Measurements from ENCODE around the gene C6.

The C6 gene

GRCh38 chr5:41213340-41213739 is at the start of gene C6:
C6 (minus strand) TSS chr5:41213532; CDS start chr5:41203230, 10,302 bp downstream.
- Histone ChIP-seq H3K36me3 (ENCODE audit: control insufficient read depth in 2 of 2, insufficient read depth in 2 of 2, low read length in 2 of 2) (no peaks in the 10 kb centered on the region), H3K27ac (ENCODE audit: low read length) (no peak within 1 kb of the TSS), H3K9me3 (ENCODE audit: control insufficient read depth in 2 of 2, low read length in 2 of 2) (no peaks in the 10 kb centered on the region), H3K4me1 (ENCODE audit: control insufficient read depth, insufficient read depth, low read length) (no peaks in the 10 kb centered on the region), H3K4me3 (ENCODE audit: low read length in 2 of 2) (no peak within 1 kb of the TSS), H3K9ac (ENCODE audit: low read length in 2 of 2) (no peak within 1 kb of the TSS), H3K27me3 (ENCODE audit: control insufficient read depth in 1 of 2, insufficient read depth in 2 of 2, low read length in 2 of 2) (no peaks in the 10 kb centered on the region)

GRCh38 chr5:41256400-41256799 is 43.1 kb upstream of the C6 start:
- H3K9ac ChIP-seq (ENCODE audit: low read length in 2 of 2) = no peak overlapping the region
- H3K9me3 ChIP-seq (ENCODE audit: control insufficient read depth in 2 of 2, low read length in 2 of 2) = no peaks in the 10 kb centered on the region
- no peaks in the 10 kb centered on the region for H3K36me3 ChIP-seq (ENCODE audit: control insufficient read depth in 2 of 2, insufficient read depth in 2 of 2, low read length in 2 of 2)
- H3K27me3 ChIP-seq (ENCODE audit: control insufficient read depth in 1 of 2, insufficient read depth in 2 of 2, low read length in 2 of 2) = no peaks in the 10 kb centered on the region
- H3K4me1 ChIP-seq (ENCODE audit: control insufficient read depth, insufficient read depth, low read length) = no peaks in the 10 kb centered on the region
- H3K4me3 ChIP-seq (ENCODE audit: low read length in 2 of 2) = no peak overlapping the region
- no peak overlapping the region for H3K27ac ChIP-seq (ENCODE audit: low read length)

- Histone ChIP-seq H3K4me1 (ENCODE audit: control insufficient read depth, insufficient read depth, low read length) (no peaks in the 10 kb centered on the region), H3K36me3 (ENCODE audit: control insufficient read depth in 2 of 2, insufficient read depth in 2 of 2, low read length in 2 of 2) (no peaks in the 10 kb centered on the region), H3K4me3 (ENCODE audit: low read length in 2 of 2) (no peak overlapping the region), H3K27me3 (ENCODE audit: control insufficient read depth in 1 of 2, insufficient read depth in 2 of 2, low read length in 2 of 2) (no peaks in the 10 kb centered on the region), H3K9ac (ENCODE audit: low read length in 2 of 2) (no peak overlapping the region), H3K9me3 (ENCODE audit: control insufficient read depth in 2 of 2, low read length in 2 of 2) (no peaks in the 10 kb centered on the region), H3K27ac (ENCODE audit: low read length) (no peak overlapping the region)
These were observed 39.8 kb upstream of the C6 start for GRCh38 chr5:41253109-41253508.

DNA sequence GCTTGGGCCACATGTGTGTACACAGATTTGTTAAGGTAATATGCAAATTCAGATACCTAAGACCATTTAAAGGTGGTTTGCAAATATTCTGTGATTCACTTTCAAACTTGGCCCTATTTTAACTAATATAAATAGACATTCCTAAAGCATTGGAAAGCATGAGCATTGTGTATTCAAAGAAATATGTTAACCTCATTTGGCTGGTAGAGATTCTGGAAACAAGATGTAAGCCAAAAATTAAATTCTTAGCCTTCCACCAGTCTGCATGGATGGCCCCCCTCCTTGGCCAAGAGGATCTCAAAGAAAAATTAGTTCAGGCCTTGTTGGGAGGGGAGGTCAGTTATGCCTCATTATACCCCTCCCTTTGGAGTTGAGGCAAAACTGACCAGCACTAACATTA is 38.7 kb upstream of the C6 start:
- no peaks in the 10 kb centered on the region for H3K36me3 ChIP-seq (ENCODE audit: control insufficient read depth in 2 of 2, insufficient read depth in 2 of 2, low read length in 2 of 2)
- H3K4me3 ChIP-seq (ENCODE audit: low read length in 2 of 2) = no peak overlapping the region
- H3K9me3 ChIP-seq (ENCODE audit: control insufficient read depth in 2 of 2, low read length in 2 of 2) = no peaks in the 10 kb centered on the region
- H3K27me3 ChIP-seq (ENCODE audit: control insufficient read depth in 1 of 2, insufficient read depth in 2 of 2, low read length in 2 of 2) = no peaks in the 10 kb centered on the region
- no peak overlapping the region for H3K27ac ChIP-seq (ENCODE audit: low read length)
- H3K9ac ChIP-seq (ENCODE audit: low read length in 2 of 2) = no peak overlapping the region
- H3K4me1 ChIP-seq (ENCODE audit: control insufficient read depth, insufficient read depth, low read length) = no peaks in the 10 kb centered on the region

DNA sequence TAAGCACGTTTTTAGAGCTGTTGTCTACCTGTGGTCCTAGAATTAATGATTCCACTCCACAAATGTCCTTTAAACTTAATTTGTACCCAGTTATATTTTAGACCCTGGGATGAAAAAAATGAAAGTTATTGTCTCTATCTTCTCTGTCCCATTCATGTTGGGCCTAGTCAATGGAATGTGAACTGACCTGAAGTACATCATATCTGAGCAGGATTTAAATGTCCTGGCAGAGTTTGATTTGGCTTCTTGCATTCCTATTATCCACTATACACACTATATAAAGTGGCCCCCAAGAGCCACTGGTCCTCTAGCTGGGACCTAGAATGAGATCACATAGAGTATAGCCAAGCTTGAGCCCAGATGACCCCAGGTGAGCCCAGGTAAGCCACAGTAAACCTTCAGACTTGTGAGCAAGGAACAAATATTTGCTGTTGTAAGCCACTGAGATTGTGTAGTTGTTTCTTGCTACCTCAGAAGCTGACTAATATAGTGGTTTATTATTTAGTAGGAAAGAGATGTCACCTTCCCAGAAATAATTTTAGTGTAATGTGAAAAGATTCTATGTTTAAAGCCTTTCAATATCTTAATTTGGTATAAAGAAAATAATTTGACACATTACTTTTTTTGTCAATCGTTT is 37.1 kb upstream of the C6 start:
- Histone ChIP-seq H3K27ac (ENCODE audit: low read length) (no peak overlapping the region), H3K27me3 (ENCODE audit: control insufficient read depth in 1 of 2, insufficient read depth in 2 of 2, low read length in 2 of 2) (no peaks in the 10 kb centered on the region), H3K9ac (ENCODE audit: low read length in 2 of 2) (no peak overlapping the region), H3K9me3 (ENCODE audit: control insufficient read depth in 2 of 2, low read length in 2 of 2) (no peaks in the 10 kb centered on the region), H3K4me3 (ENCODE audit: low read length in 2 of 2) (no peak overlapping the region), H3K36me3 (ENCODE audit: control insufficient read depth in 2 of 2, insufficient read depth in 2 of 2, low read length in 2 of 2) (no peaks in the 10 kb centered on the region), H3K4me1 (ENCODE audit: control insufficient read depth, insufficient read depth, low read length) (no peaks in the 10 kb centered on the region)

- Histone ChIP-seq H3K9me3 (ENCODE audit: control insufficient read depth in 2 of 2, low read length in 2 of 2) (no peaks in the 10 kb centered on the region), H3K27ac (ENCODE audit: low read length) (no peak overlapping the region), H3K27me3 (ENCODE audit: control insufficient read depth in 1 of 2, insufficient read depth in 2 of 2, low read length in 2 of 2) (no peaks in the 10 kb centered on the region), H3K36me3 (ENCODE audit: control insufficient read depth in 2 of 2, insufficient read depth in 2 of 2, low read length in 2 of 2) (no peaks in the 10 kb centered on the region), H3K9ac (ENCODE audit: low read length in 2 of 2) (no peak overlapping the region), H3K4me1 (ENCODE audit: control insufficient read depth, insufficient read depth, low read length) (no peaks in the 10 kb centered on the region), H3K4me3 (ENCODE audit: low read length in 2 of 2) (no peak overlapping the region)
These were observed 33.8 kb upstream of the C6 start for GRCh38 chr5:41247135-41247534.

DNA sequence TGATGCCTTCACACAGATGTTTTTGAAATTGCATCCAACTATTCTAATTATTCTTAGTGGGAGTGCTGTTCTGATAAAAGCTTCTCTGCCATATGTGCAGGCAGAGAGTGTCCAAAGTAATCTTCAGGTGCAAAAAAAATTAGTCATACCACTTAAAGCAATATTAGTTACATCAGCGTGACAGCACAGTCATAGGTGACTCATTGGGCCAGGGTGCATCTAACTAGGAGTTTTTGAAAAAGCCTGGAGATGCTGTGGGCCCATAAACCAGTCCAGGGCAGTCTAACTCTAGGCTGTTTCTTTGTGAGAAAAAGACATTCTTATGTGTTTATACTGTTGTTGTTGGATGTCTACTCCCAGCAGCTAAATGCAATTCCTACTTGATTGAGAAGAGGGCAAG is 33.0 kb upstream of the C6 start:
- no peak overlapping the region for H3K27ac ChIP-seq (ENCODE audit: low read length)
- no peaks in the 10 kb centered on the region for H3K4me1 ChIP-seq (ENCODE audit: control insufficient read depth, insufficient read depth, low read length)
- H3K9ac ChIP-seq (ENCODE audit: low read length in 2 of 2) = no peak overlapping the region
- H3K9me3 ChIP-seq (ENCODE audit: control insufficient read depth in 2 of 2, low read length in 2 of 2) = no peaks in the 10 kb centered on the region
- no peak overlapping the region for H3K4me3 ChIP-seq (ENCODE audit: low read length in 2 of 2)
- H3K36me3 ChIP-seq (ENCODE audit: control insufficient read depth in 2 of 2, insufficient read depth in 2 of 2, low read length in 2 of 2) = no peaks in the 10 kb centered on the region
- H3K27me3 ChIP-seq (ENCODE audit: control insufficient read depth in 1 of 2, insufficient read depth in 2 of 2, low read length in 2 of 2) = no peaks in the 10 kb centered on the region

- H3K4me3 ChIP-seq (ENCODE audit: low read length in 2 of 2) = no peak overlapping the region
These were observed 30.2 kb upstream of the C6 start for GRCh38 chr5:41243558-41243957.

GRCh38 chr5:41240985-41241384 is 27.7 kb upstream of the C6 start:
- no peak overlapping the region for H3K9ac ChIP-seq (ENCODE audit: low read length in 2 of 2)
- H3K4me3 ChIP-seq (ENCODE audit: low read length in 2 of 2) = no peak overlapping the region
- H3K9me3 ChIP-seq (ENCODE audit: control insufficient read depth in 2 of 2, low read length in 2 of 2) = peaks cover 3% of the 10 kb centered on the region in 2 donors
- H3K36me3 ChIP-seq (ENCODE audit: control insufficient read depth in 2 of 2, insufficient read depth in 2 of 2, low read length in 2 of 2) = no peaks in the 10 kb centered on the region
- no peaks in the 10 kb centered on the region for H3K4me1 ChIP-seq (ENCODE audit: control insufficient read depth, insufficient read depth, low read length)
- no peak overlapping the region for H3K27ac ChIP-seq (ENCODE audit: low read length)
- no peaks in the 10 kb centered on the region for H3K27me3 ChIP-seq (ENCODE audit: control insufficient read depth in 1 of 2, insufficient read depth in 2 of 2, low read length in 2 of 2)

More at GRCh38 chr5:41243558-41243957, 30.2 kb upstream of the C6 start:
- Histone ChIP-seq H3K9me3 (ENCODE audit: control insufficient read depth in 2 of 2, low read length in 2 of 2) (peaks cover 3% of the 10 kb centered on the region in 2 donors), H3K9ac (ENCODE audit: low read length in 2 of 2) (no peak overlapping the region), H3K36me3 (ENCODE audit: control insufficient read depth in 2 of 2, insufficient read depth in 2 of 2, low read length in 2 of 2) (no peaks in the 10 kb centered on the region), H3K4me1 (ENCODE audit: control insufficient read depth, insufficient read depth, low read length) (no peaks in the 10 kb centered on the region), H3K27me3 (ENCODE audit: control insufficient read depth in 1 of 2, insufficient read depth in 2 of 2, low read length in 2 of 2) (no peaks in the 10 kb centered on the region), H3K27ac (ENCODE audit: low read length) (no peak overlapping the region)

GRCh38 chr5:41240390-41240789 is 27.1 kb upstream of the C6 start:
- H3K36me3 ChIP-seq (ENCODE audit: control insufficient read depth in 2 of 2, insufficient read depth in 2 of 2, low read length in 2 of 2) = no peaks in the 10 kb centered on the region
- H3K4me1 ChIP-seq (ENCODE audit: control insufficient read depth, insufficient read depth, low read length) = no peaks in the 10 kb centered on the region
- peaks cover 3% of the 10 kb centered on the region in 2 donors for H3K9me3 ChIP-seq (ENCODE audit: control insufficient read depth in 2 of 2, low read length in 2 of 2)
- no peak overlapping the region for H3K4me3 ChIP-seq (ENCODE audit: low read length in 2 of 2)
- no peaks in the 10 kb centered on the region for H3K27me3 ChIP-seq (ENCODE audit: control insufficient read depth in 1 of 2, insufficient read depth in 2 of 2, low read length in 2 of 2)
- H3K9ac ChIP-seq (ENCODE audit: low read length in 2 of 2) = no peak overlapping the region
- no peak overlapping the region for H3K27ac ChIP-seq (ENCODE audit: low read length)

DNA sequence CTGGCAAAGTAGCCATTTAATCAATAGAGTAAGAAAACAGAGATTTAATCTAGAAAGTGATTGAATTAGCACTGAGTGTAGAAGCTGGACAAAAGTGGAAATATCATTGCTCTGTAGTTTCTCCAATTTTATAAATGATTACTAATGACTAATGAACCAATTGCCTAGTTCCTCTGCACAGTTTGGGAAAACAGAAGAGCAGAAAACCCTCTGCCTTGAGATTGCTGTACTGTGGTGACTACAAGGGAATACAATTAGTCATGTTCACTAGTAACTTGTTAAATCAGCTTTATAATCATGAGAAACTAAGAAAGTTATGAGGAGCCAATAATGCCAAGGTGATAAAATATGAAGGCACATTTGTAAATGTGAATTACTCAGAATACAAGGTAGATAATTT is 21.1 kb upstream of the C6 start:
- peaks cover 0 to 4% of the 10 kb centered on the region in 2 donors for H3K9me3 ChIP-seq (ENCODE audit: control insufficient read depth in 2 of 2, low read length in 2 of 2)
- H3K36me3 ChIP-seq (ENCODE audit: control insufficient read depth in 2 of 2, insufficient read depth in 2 of 2, low read length in 2 of 2) = no peaks in the 10 kb centered on the region
- H3K4me3 ChIP-seq (ENCODE audit: low read length in 2 of 2) = no peak overlapping the region
- no peaks in the 10 kb centered on the region for H3K4me1 ChIP-seq (ENCODE audit: control insufficient read depth, insufficient read depth, low read length)
- H3K27me3 ChIP-seq (ENCODE audit: control insufficient read depth in 1 of 2, insufficient read depth in 2 of 2, low read length in 2 of 2) = no peaks in the 10 kb centered on the region
- no peak overlapping the region for H3K9ac ChIP-seq (ENCODE audit: low read length in 2 of 2)
- no peak overlapping the region for H3K27ac ChIP-seq (ENCODE audit: low read length)

Data from stomach smooth muscle (tissue), 2 donors.